ENCODE measurements around the gene RNF31.

The RNF31 gene

DNA sequence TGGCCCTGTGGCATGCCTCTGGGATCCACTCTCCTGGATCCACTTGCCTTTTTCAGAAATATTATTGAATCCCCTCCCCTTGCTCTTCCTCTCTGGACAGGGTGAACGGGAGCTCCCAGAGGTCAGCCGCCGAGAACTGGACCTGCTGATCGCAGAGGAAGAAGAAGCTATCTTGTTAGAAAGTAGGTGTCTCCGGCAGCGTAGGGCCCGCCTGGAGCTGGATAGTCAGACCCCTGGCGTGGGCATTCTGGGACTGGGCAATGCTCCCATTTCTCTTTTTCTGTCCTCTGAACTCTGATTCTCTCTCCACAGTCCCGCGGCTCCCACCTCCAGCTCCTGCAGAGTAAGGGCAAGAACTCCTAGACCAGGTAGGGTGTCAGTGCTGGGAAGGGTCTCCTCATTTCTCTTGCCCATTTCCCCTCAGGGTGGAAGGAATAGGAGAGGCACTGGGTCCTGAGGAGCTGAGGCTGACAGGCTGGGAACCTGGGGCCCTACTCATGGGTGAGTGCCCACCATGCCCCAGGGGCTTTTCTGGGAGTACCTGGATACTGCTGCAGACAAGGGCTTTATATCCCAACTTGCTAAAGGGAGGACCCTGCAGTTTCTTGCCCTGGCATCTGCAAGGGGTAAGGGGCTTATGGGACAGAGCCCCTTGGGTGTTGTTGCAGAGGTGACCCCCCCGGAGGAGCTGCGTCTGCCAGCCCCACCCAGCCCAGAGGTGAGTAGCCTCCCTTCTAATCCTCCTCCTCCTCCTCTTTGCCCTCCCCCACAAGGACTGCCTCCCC lies 29.9 kb downstream of the RNF31 start:
- H3K27ac ChIP-seq: no peak overlapping the region
- no peak for TF ChIP-seq ZFX (IDR thresholded peaks at IDR 0.05; ENCODE audit: borderline replicate concordance)
- no peak for TF ChIP-seq CTCF (IDR thresholded peaks at IDR 0.05)

GRCh38 chr14:24177891-24178290 lies 30.6 kb downstream of the RNF31 start:
- TF ChIP-seq ZFX (IDR thresholded peaks at IDR 0.05; ENCODE audit: borderline replicate concordance) (no peak), CTCF (IDR thresholded peaks at IDR 0.05) (no peak)
- H3K27ac ChIP-seq: no peak overlapping the region

DNA sequence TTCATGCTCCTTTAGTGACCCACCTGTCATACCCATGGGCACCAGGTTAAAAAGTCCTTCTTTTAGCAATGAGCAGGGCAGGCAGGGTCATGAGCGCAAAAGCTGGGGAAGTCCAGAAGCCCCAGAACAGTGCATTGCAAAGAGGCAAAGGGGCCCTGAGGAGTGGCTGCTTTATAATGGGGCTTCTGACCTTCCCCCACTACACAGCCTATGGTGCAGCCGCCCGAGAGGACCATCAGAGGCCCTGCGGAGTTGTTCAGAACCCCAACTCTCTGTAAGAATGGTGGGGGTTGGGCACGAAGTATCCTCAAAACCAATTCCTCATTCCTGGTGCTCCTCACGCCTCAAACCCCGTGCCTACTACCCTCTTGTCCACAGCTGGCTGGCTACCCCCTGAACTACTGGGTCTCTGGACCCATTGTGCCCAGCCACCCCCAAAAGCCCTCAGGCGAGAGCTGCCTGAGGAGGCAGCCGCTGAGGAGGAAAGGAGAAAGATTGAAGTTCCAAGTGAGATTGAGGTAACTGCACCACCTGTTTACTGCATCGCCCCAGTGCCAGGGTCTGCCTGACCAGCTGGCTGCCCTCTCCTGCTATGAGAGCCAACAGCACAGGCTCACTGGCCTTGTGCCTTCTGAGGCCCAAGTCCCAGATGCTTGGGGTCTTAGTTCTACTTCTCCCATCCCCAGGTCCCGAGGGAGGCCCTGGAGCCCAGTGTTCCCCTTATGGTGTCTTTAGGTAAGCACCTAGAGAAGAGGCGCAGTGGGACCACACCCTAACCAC lies 31.3 kb downstream of the RNF31 start:
- no peak overlapping the region for H3K27ac ChIP-seq
- TF ChIP-seq ZFX (IDR thresholded peaks at IDR 0.05; ENCODE audit: borderline replicate concordance) (no peak), CTCF (IDR thresholded peaks at IDR 0.05) (no peak)

DNA sequence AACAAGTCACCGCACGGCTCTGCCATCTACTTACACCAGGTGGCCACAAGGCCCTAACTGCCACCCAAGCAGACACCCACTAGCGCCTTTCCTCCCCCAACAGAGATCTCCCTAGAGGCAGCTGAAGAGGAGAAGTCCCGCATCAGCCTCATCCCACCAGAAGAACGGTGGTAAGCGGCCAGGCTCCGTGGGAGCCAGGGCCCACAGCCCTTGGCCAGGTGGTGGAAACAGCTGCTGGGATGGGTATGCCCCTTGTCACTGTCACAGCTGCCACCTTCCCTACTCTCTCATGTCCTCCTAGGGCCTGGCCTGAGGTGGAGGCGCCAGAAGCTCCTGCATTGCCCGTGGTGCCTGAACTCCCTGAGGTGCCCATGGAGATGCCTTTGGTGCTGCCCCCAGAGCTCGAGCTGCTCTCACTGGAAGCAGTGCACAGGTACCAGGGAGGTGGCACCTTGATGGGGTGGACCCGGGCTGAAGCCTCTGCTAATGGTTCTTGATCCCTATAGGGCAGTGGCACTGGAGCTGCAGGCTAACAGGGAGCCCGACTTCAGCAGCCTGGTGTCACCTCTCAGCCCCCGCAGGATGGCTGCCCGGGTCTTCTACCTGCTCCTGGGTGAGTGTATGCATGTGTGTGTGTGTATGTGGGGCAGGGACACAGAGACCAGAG lies 32.1 kb downstream of the RNF31 start:
- H3K27ac ChIP-seq: no peak overlapping the region
- no peak for TF ChIP-seq ZFX (IDR thresholded peaks at IDR 0.05; ENCODE audit: borderline replicate concordance)
- no peak for TF ChIP-seq CTCF (IDR thresholded peaks at IDR 0.05)

DNA sequence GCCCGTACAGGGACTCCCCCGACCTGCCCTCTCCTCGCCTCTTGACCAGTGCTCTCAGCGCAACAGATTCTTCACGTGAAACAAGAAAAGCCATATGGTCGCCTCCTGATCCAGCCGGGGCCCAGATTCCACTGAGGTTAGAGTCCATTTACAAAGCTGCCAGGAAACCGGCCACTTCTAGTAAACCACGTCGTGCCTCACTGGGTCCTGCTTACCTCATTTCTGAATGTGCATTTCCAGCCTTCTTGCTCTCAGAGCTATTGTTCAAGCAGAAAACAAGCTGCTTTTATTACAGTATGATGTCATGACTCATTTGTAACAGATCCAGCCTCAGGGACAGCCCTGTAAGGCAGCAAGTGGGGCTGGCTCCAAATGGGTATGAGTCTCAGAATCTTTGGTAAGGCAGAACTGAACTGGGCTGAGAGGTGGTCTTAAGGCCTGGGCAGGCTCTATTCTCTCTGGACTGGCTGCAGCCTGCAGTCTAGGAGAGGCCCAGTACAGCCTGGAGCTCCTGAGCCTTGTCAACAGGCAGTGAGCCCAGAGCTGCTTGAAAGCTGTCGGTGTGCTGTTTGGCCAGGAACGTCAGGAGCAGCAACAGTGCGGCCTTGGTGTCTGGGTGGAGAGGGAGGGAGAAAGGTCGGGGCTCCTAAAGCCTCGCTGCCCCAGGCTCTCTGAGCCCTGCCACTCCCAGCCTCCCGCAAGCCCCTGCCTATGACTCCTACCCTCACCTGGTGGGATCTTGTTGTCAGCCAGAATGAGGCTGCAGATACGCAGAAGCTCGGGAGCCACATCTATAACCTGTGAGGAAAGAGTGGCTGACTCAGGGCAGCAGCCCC lies 32.9 kb downstream of the RNF31 start:
- H3K27ac ChIP-seq: no peak overlapping the region
- no peak for TF ChIP-seq ZFX (IDR thresholded peaks at IDR 0.05; ENCODE audit: borderline replicate concordance)
- TF ChIP-seq CTCF (IDR thresholded peaks at IDR 0.05): no peak

DNA sequence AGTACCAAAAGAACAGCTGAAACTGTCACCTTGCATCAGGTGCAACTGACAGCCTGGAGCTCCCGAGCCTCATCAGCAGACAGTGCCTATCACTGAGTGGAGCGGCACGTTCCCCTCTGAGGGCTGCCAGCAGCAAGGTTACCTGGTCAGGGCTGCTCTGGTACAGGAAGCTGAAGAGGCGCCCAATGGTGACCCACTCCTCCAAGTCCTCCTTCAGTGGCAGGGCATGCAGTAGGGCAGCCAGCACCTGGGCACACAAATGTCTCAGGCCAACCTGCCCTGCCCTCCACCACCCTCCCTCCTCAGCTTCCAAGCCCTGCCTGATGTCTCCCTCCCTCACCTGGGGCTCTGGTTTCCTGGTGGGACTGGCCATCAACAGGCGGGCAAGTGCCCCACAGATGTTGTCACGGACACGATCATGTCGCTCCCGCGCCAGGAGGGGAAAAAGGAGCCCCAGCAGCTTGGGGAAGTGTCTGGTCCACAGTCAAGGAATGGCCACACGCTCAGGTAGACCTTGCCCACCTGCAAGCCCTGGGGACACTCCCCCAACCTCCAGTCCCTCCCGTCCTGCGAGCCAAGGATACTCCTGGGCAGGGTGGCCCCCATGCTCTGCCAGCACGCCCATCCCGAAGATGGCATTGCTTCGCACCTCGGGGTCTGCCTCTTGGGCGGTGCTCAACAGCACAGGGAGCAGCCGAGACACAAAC lies 34.2 kb downstream of the RNF31 start:
- TF ChIP-seq CTCF (IDR thresholded peaks at IDR 0.05) (no peak), ZFX (IDR thresholded peaks at IDR 0.05; ENCODE audit: borderline replicate concordance) (no peak)
- H3K27ac ChIP-seq: no peak overlapping the region

All from 22Rv1 (cell line).